HL-60/S4 (cell line): ENCODE results near the gene AK4.

Source experiments
- in situ Hi-C: fragments of 300-500 bp; cut with MboI; formaldehyde crosslinking; loops from 2 replicates; pipeline ENCODE4 v1.14.3; 2022; ENCODE audit warnings: low sequenced_read_pairs

AK4 gene

DNA sequence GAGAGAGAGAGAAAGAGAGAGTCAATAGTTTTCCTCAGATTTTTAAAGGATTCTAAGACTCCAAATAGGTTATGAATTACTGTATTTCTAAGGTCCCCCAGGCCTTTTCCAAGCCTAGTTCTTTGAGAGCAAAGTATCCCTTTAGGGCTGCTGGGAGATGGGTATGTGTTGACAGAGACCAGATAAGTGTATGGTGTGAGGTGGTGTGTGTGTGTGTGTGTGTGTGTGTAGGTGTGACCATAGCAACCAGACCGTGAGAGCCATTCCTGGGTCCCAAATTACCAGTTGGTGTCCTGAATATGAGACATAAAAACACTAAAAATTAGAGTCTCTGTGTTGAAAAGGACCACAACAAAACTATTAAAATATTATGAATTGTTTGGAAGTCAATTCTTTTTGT lies 119.7 kb downstream of the AK4 start:
- in situ Hi-C loops, result no loop called here

DNA sequence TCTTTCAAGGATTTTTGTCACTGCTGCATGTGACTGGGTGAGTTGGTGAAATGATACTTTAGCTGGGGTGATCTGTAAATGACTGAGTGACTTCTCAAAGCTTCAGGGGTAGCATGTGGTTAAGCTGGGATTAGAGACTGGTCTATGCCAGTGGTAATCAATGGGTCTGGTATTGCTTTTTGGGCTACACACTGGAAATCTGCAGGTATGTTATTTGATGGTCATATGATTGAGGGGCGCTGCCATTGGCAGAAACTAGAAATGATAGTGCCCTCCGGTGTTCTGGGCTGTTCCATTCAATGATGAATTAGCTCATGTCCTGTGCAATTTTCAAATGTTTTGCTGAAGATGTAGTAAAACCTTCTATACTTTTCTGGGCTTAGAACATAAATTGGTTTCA lies 121.6 kb downstream of the AK4 start:
- in situ Hi-C loops, result no loop called here

GRCh38 chr1:65276197-65276939 lies 128.4 kb downstream of the AK4 start:
- in situ Hi-C loops, result no loop called here

DNA sequence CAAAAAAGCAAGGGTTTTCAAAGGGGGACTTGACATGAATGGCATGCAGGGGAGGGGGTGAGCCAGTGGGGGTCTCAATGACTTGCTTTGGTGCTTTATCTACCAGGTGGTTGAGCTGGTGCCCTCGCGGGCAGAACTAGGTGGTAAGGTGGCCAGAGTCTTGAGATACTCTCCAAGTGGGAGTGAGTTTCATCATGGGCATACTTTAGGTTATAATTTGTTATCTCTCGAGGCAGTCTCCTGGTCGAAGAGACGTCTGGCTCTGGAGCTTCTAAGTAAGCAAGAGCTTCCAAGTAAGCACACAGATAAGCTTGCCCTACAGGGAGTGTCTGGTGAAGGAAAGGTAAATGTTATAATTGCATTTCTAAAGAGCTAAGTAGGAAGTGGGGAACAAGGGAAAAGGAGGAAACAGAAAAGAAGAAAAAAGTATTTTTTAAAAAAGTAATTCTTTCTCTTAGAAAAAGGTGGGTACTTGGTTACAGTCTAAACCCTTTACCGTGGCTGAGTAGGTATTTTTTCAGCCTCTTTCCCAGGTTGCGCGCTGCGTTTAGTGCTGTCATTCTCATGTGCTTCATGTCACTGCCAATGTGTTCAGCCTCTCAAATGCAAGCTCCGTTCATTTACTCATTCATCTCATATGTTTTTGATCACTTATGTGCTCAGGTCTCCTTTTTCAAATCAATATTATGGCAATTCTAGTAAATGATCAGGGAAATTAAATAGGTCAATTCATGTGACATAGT lies 129.8 kb downstream of the AK4 start:
- in situ Hi-C loops, result no loop called here

DNA sequence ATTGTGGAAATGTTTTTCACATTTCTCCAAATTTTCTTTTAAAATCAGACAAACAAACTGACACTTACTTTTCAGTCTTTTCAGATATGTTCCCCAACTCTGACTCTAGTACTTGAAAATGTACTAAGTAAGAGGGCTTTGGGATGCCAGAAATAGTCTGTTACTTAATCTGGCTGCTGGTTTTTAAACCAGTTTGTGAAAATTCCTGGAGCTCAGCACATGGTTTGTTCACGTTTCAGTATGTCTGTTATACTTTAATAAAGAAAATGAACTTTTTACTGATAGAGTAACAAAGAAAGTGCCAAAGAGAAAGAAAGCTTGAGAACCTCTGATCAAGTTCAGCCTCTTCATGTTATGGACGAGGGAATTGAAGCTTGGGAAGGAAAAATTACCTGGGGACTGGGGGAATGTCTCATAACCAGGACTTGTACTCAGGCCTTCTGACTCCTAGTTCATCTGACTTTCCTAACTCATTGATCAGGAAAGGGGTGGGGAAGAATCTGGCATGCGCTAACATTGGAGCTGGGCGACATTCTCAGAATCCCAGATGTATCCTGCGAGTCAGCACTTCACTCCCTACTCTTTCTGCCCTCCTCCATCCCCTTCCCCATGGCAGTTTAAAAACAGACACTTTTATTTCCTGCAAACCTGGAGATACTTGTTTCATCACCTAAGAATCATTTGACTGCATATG lies 130.5 kb downstream of the AK4 start:
- in situ Hi-C loops, result no loop called here

GRCh38 chr1:65279070-65279779 lies 131.2 kb downstream of the AK4 start:
- in situ Hi-C loops, result no loop called here
